K562 (cell line): ENCODE data around the gene CEND1. TPM values are rescaled to one million over a fixed set of nuclear protein-coding genes. Genes with fewer than 3 reads are reported as not detected.

Experiments used
- ATF3 ChIP-seq, 2 experiments: fragments of 450-650 bp in 1 of 2; sonication (generic) in 1 of 2; formaldehyde crosslinking in 1 of 2; IDR thresholded peaks in 1 of 2; conservative IDR thresholded peaks in 1 of 2; 2 replicates each; pipeline versions ENCODE4 v1.6.1 to v1.8.1; 2016 to 2023; ENCODE audit warnings: mild to moderate bottlenecking in 2 of 2, moderate library complexity in 2 of 2, inconsistent platforms in 1 of 2, missing genetic modification reagents in 1 of 2
- CBX8 ChIP-seq: fragments of 200-600 bp; sonication (generic); IDR thresholded peaks from 2 replicates; pipeline ENCODE4 v1.6.1; 2012; ENCODE audit warnings: borderline replicate concordance, mixed run types, low read depth, mild to moderate bottlenecking, moderate library complexity, mixed read lengths, low read length, control low read depth, inconsistent platforms; ENCODE audit not compliant: poor library complexity, severe bottlenecking; ENCODE audit errors: extremely low read depth
- ERF ChIP-seq: fragments of 450-650 bp; formaldehyde crosslinking; IDR thresholded peaks from 2 replicates; pipeline ENCODE4 v1.4.0; 2020; ENCODE audit warnings: mild to moderate bottlenecking, mixed read lengths
- FIP1L1 ChIP-seq: fragments of 200-400 bp; formaldehyde crosslinking; IDR thresholded peaks from 2 replicates; pipeline ENCODE4 v1.6.1; 2018; ENCODE audit warnings: mild to moderate bottlenecking, low read depth, low read length; ENCODE audit not compliant: poor library complexity, severe bottlenecking
- FOXK1 ChIP-seq: sonication (generic); formaldehyde crosslinking; IDR thresholded peaks from 2 replicates; pipeline ENCODE4 v1.8.0; 2022; ENCODE audit warnings: missing genetic modification reagents, mild to moderate bottlenecking, borderline replicate concordance
- GATA2 ChIP-seq: sonication (generic); formaldehyde crosslinking; IDR thresholded peaks from 2 replicates; pipeline ENCODE4 v1.4.0; 2020; ENCODE audit warnings: mild to moderate bottlenecking, missing genetic modification reagents
- IFI16 ChIP-seq: fragments of 250-450 bp; sonication (Bioruptor Pico); IDR thresholded peaks from 2 replicates; pipeline ENCODE4 v2.1.2; 2022; ENCODE audit warnings: mild to moderate bottlenecking, inconsistent platforms
- KLF6 ChIP-seq: fragments of 250-450 bp; sonication (Bioruptor Pico); IDR thresholded peaks from 2 replicates; pipeline ENCODE4 v1.4.0; 2020; ENCODE audit warnings: mild to moderate bottlenecking, moderate library complexity, borderline replicate concordance
- NCOA1 ChIP-seq: fragments of 450-650 bp; IDR thresholded peaks from 2 replicates; pipeline ENCODE4 v1.6.1; 2016; ENCODE audit warnings: low read depth
- NR4A1 ChIP-seq, 2 experiments: fragments of 250-450 bp in 1 of 2; fragments of 450-650 bp in 1 of 2; sonication (Bioruptor Pico) in 1 of 2; IDR thresholded peaks; 2 replicates each; pipeline versions ENCODE4 v1.4.0 to v1.6.1; 2016 to 2020; ENCODE audit warnings: mild to moderate bottlenecking in 2 of 2, missing compliant biosample characterization in 1 of 2, missing genetic modification characterization in 1 of 2, moderate library complexity in 1 of 2
- PCBP2 ChIP-seq: fragments of 200-400 bp; formaldehyde crosslinking; IDR thresholded peaks from 2 replicates; pipeline ENCODE4 v1.6.1; 2018; ENCODE audit warnings: low read length, low read depth, mild to moderate bottlenecking, moderate library complexity; ENCODE audit not compliant: poor library complexity, severe bottlenecking
- POLR2G ChIP-seq: fragments of 200-400 bp; formaldehyde crosslinking; IDR thresholded peaks from 2 replicates; pipeline ENCODE4 v1.6.1; 2017; ENCODE audit warnings: low read depth, mild to moderate bottlenecking, antibody characterized with exemption, low read length, moderate library complexity
- SETDB1 ChIP-seq: IDR thresholded peaks from one replicate; pipeline ENCODE4 v1.6.1; 2012; ENCODE audit warnings: low read length, control low read depth, inconsistent platforms
- SFPQ ChIP-seq: fragments of 200-400 bp; formaldehyde crosslinking; IDR thresholded peaks from 2 replicates; pipeline ENCODE4 v1.6.1; 2017; ENCODE audit warnings: mild to moderate bottlenecking, low read depth, low read length, moderate library complexity
- ZBTB1 ChIP-seq: sonication (generic); formaldehyde crosslinking; IDR thresholded peaks from 2 replicates; pipeline ENCODE4 v1.8.1; 2023; ENCODE audit warnings: missing genetic modification reagents, low read depth, mild to moderate bottlenecking, borderline replicate concordance
- ZBTB7A ChIP-seq: IDR thresholded peaks from 2 replicates; pipeline ENCODE4 v1.6.1; 2011; ENCODE audit warnings: low read depth, mild to moderate bottlenecking, low read length, moderate library complexity, borderline replicate concordance; ENCODE audit not compliant: control insufficient read depth
- ZNF121 ChIP-seq: sonication (generic); formaldehyde crosslinking; conservative IDR thresholded peaks from 2 replicates; pipeline ENCODE4 v1.8.0; 2022; ENCODE audit warnings: missing genetic modification reagents
- ZNF140 ChIP-seq: fragments of 250-450 bp; sonication (Bioruptor Pico); IDR thresholded peaks from 2 replicates; pipeline ENCODE4 v1.8.0; 2021; ENCODE audit warnings: moderate library complexity, mild to moderate bottlenecking, inconsistent platforms
- ZNF146 ChIP-seq: IDR thresholded peaks from one replicate; pipeline ENCODE4 v1.6.1; 2018; ENCODE audit warnings: missing compliant biosample characterization; ENCODE audit not compliant: unreplicated experiment
- ZNF444 ChIP-seq: fragments of 250-450 bp; sonication (Bioruptor Pico); IDR thresholded peaks from 2 replicates; pipeline ENCODE4 v1.4.0; 2020; ENCODE audit warnings: mild to moderate bottlenecking, moderate library complexity
- ZNF512 ChIP-seq: IDR thresholded peaks from 2 replicates; pipeline ENCODE4 v1.6.1; 2016; ENCODE audit warnings: missing genetic modification characterization, missing compliant biosample characterization
- ZNF583 ChIP-seq: fragments of 250-450 bp; sonication (Bioruptor Pico); IDR thresholded peaks from 2 replicates; pipeline ENCODE4 v1.4.0; 2020
- ZSCAN32 ChIP-seq: fragments of 450-650 bp; formaldehyde crosslinking; IDR thresholded peaks from 2 replicates; pipeline ENCODE4 v1.4.0; 2020; ENCODE audit warnings: mild to moderate bottlenecking, moderate library complexity
- polyA plus RNA-seq, 8 experiments: library from polyadenylated mRNA; depleted of rRNA in 4 of 8; stranded (reverse) in 5 of 8; unstranded in 3 of 8; fragments of >200 nt; fragmentation: Nextera tagmentation in 2 of 8; fragmentation: Illumina TruSeq in 1 of 8; extraction: Ambion mirVana in 2 of 8; extraction: Trizol in 1 of 8; gene quantifications; 2 replicates each; pipeline versions ENCODE4 v1.2.1 to v1.2.3, GENCODE V29; 2011 to 2014; ENCODE audit warnings: inconsistent platforms in 1 of 8, missing spikeins in 1 of 8
- total RNA-seq, 7 experiments: library from RNA; depleted of rRNA in 6 of 7; stranded (reverse); fragments of >200 nt in 6 of 7; fragmentation: Illumina TruSeq in 2 of 7; extraction: Trizol in 2 of 7; gene quantifications; 2 replicates each; pipeline versions ENCODE4 v1.2.1 to v1.2.3, GENCODE V29; 2011 to 2021; ENCODE audit warnings: low replicate concordance in 1 of 7

The CEND1 gene
- total and polyA plus RNA-seq, 9 of the 15 experiments (the other 6 are each of a cell fraction or from before 2014, with no cell fraction given): 0.13 to 0.18 (median 0.16) TPM; not detected in 6

GRCh38 chr11:832529-833113 is 42.7 kb upstream of the CEND1 start, which contains the start of gene CD151 (continued):
- TF ChIP-seq ZNF512 (tag) (no peak), ZNF140 (CRISPR knock-in tag) (no peak), ZSCAN32 (CRISPR knock-in tag) (no peak), ZNF121 (CRISPR knock-in tag) (no peak), NR4A1 (CRISPR knock-in tag; IDR thresholded peaks at IDR 0.05) (no peak), NR4A1 (tag; IDR thresholded peaks at IDR 0.05) (no peak), FIP1L1 (no peak), ZNF444 (CRISPR knock-in tag) (no peak), ERF (0 out of 2 replicates have a peak, but pooled peaks have one; percentile 54), ZBTB1 (0 out of 2 replicates have a peak, but pooled peaks have one; percentile 46), SETDB1 (no peak), ZNF583 (no peak), NCOA1 (no peak), ZNF146 (CRISPR knock-in tag) (peak; percentile 2), SFPQ (no peak), FOXK1 (no peak), POLR2G (peak; percentile 10), PCBP2 (no peak), KLF6 (no peak), ZBTB7A (peak; percentile 68; the same call in 1 of the 2 replicates), CBX8 (no peak), IFI16 (CRISPR knock-in tag) (no peak), ATF3 (IDR thresholded peaks at IDR 0.05) (no peak), ATF3 (CRISPR knock-in tag; conservative IDR thresholded peaks at IDR 0.05) (no peak), GATA2 (no peak)
